CD4-positive, alpha-beta T cell (primary cell): ENCODE data around the gene CTTNBP2NL. TPM values are rescaled to one million over a fixed set of nuclear protein-coding genes. Genes with fewer than 3 reads are reported as not detected.
A peak's percentile ranks its signal among the peaks of the same experiment; 100 is the strongest.
"Not testable (repeated sequence)": the region's sequence is repeated elsewhere in the genome, so short reads cannot be mapped to it uniquely, and the experiment has no call there.

Experiments
- ATAC-seq: fragments of 200-7000 bp; cut with Tn5 transposase; one replicate; pipeline ENCODE4 v1.10.0; 2022; ENCODE audit warnings: mild to moderate bottlenecking; ENCODE audit not compliant: poor library complexity
- CTCF ChIA-PET: fragments of 350-600 bp; sonication (Branson Sonifier 250); formaldehyde crosslinking; loops from one replicate; lab custom pipeline; 2021; ENCODE audit warnings: antibody characterized with exemption, inconsistent platforms; lab: Charles Lee
- POLR2A ChIA-PET: fragments of 350-600 bp; sonication (Branson Sonifier 250); formaldehyde crosslinking; loops from one replicate; lab custom pipeline; 2021; ENCODE audit warnings: antibody characterized with exemption, inconsistent platforms; lab: Charles Lee
- DNase-seq, 14 experiments: peaks; one replicate each; pipeline ENCODE4 v3.0.0-alpha.2; 2013 to 2020; ENCODE audit warnings: mixed read lengths in 2 of 14
- H3K27ac ChIP-seq, 2 donors: one replicate each; pipeline versions ENCODE4 v1.5.1 to v1.7.0; 2013; ENCODE audit warnings: low read length in 2 of 2, low read depth in 1 of 2, mild to moderate bottlenecking in 1 of 2
- H3K27me3 ChIP-seq, 2 experiments: 1 replicate in 1 of 2; 2 replicates in 1 of 2; pipeline versions ENCODE4 v1.6.1 to v1.7.0; 2013; ENCODE audit warnings: low read length in 2 of 2, control low read depth in 1 of 2, mild to moderate bottlenecking in 1 of 2, moderate library complexity in 1 of 2; ENCODE audit not compliant: insufficient read depth in 2 of 2, control insufficient read depth in 1 of 2
- H3K36me3 ChIP-seq: one replicate; pipeline ENCODE4 v1.6.1; 2013; ENCODE audit warnings: low read length, control low read depth; ENCODE audit not compliant: insufficient read depth
- H3K4me1 ChIP-seq: one replicate; pipeline ENCODE4 v1.6.1; 2013; ENCODE audit warnings: low read length, control low read depth; ENCODE audit not compliant: insufficient read depth
- H3K4me3 ChIP-seq: one replicate; pipeline ENCODE4 v1.5.1; 2013; ENCODE audit warnings: mild to moderate bottlenecking, low read length, moderate library complexity
- H3K9me3 ChIP-seq, 2 experiments: 1 replicate in 1 of 2; 2 replicates in 1 of 2; pipeline versions ENCODE4 v1.6.1 to v1.7.0; 2013; ENCODE audit warnings: low read length in 2 of 2, mild to moderate bottlenecking in 2 of 2, control low read depth in 1 of 2, moderate library complexity in 1 of 2; ENCODE audit not compliant: control insufficient read depth in 1 of 2, insufficient read depth in 1 of 2
- H3K27ac Mint-ChIP-seq: one replicate; pipeline ENCODE4 v1.8.0; 2020; ENCODE audit warnings: mixed read lengths
- H3K27me3 Mint-ChIP-seq: one replicate; pipeline ENCODE4 v1.8.0; 2021; ENCODE audit warnings: mixed read lengths
- H3K36me3 Mint-ChIP-seq: one replicate; pipeline ENCODE4 v1.8.0; 2021; ENCODE audit warnings: low read depth, mixed read lengths
- H3K4me1 Mint-ChIP-seq: one replicate; pipeline ENCODE4 v1.8.0; 2021; ENCODE audit warnings: low read depth, mixed read lengths
- H3K4me3 Mint-ChIP-seq: one replicate; pipeline ENCODE4 v1.8.0; 2020; ENCODE audit warnings: mild to moderate bottlenecking, mixed read lengths
- H3K9me3 Mint-ChIP-seq: one replicate; pipeline ENCODE4 v1.8.0; 2020; ENCODE audit warnings: mixed read lengths
- CTCF ChIP-seq: fragments of 200-600 bp; IDR thresholded peaks from one replicate; pipeline ENCODE4 v1.8.0; 2022; ENCODE audit warnings: antibody characterized with exemption, mild to moderate bottlenecking
- intact Hi-C, 2 experiments: fragments of 100-400 bp; cut with DNase I in 1 of 2; cut with micrococcal nuclease in 1 of 2; formaldehyde crosslinking; loops; one replicate each; pipeline versions ENCODE4 v1.15.1 to v1.9.0; 2023 to 2025; cut with DNase I, micrococcal nuclease
- total RNA-seq, 174 experiments: library from RNA in 2 of 174; stranded (reverse) in 2 of 174; gene quantifications; one replicate each; pipeline ENCODE4 v1.2.3 and lab custom pipeline; 2021 to 2026

The CTTNBP2NL gene
- total RNA-seq, 2 experiments from 2014 or later, result 0.14 to 0.25 TPM

- Histone ChIP-seq H3K9me3 (no peaks in the 10 kb centered on the region), H3K4me1 (peaks cover 17% of the 10 kb centered on the region), H3K36me3 (no peaks in the 10 kb centered on the region), H3K27ac (no peak overlapping the region), H3K4me3 (peak overlapping the region; percentile 99), H3K27me3 (peaks cover 6 to 10% of the 10 kb centered on the region in 2 experiments)
- CTCF ChIA-PET, result interaction anchor here (1.8 kb wide), 1 partner anchor 69 kb away, joined by 4 read pairs; no protein-coding TSS in a partner anchor
- intact Hi-C loops, result loop anchor here in 1 of 2 experiments (5.0 to 10.0 kb wide), 4 partner anchors 408 to 995 kb away; partner anchors contain the start of genes LRIG2, MAGI3 and SLC16A1
- DNase-seq, result peak in 2 of 14 experiments; percentile 4 to 15
- Mint-ChIP-seq H3K4me1 (peaks cover 19% of the 10 kb centered on the region), H3K27ac (no peak overlapping the region), H3K36me3 (no peaks in the 10 kb centered on the region), H3K9me3 (no peaks in the 10 kb centered on the region), H3K27me3 (peaks cover 12% of the 10 kb centered on the region), H3K4me3 (peak overlapping the region; percentile 97)
- ATAC-seq, result no peak
- TF ChIP-seq CTCF, result no peak
- POLR2A ChIA-PET, result no interaction called here
Observed at GRCh38 chr1:112396653-112397471, 848 bp downstream of the CTTNBP2NL start.

- Mint-ChIP-seq H3K4me1 (peaks cover 19% of the 10 kb centered on the region), H3K36me3 (no peaks in the 10 kb centered on the region), H3K9me3 (no peaks in the 10 kb centered on the region), H3K27me3 (peaks cover 5% of the 10 kb centered on the region), H3K4me3 (peak overlapping the region; percentile 97), H3K27ac (no peak overlapping the region)
- CTCF ChIA-PET, result interaction anchor here (1.8 kb wide), 1 partner anchor 68 kb away, joined by 4 read pairs; no protein-coding TSS in a partner anchor
- intact Hi-C loops, result loop anchor here in 1 of 2 experiments (5.0 to 10.0 kb wide), 4 partner anchors 407 to 994 kb away; partner anchors contain the start of genes LRIG2, MAGI3 and SLC16A1
- peaks cover 5 to 6% of the 10 kb centered on the region in 2 experiments for H3K27me3 ChIP-seq
- TF ChIP-seq CTCF, result no peak
- no peaks in the 10 kb centered on the region for H3K9me3 ChIP-seq
- POLR2A ChIA-PET, result no interaction called here
- H3K4me3 ChIP-seq, result no peak overlapping the region
- H3K36me3 ChIP-seq, result no peaks in the 10 kb centered on the region
- ATAC-seq (no peak), DNase-seq (no peak)
- H3K4me1 ChIP-seq, result peaks cover 17% of the 10 kb centered on the region
- no peak overlapping the region for H3K27ac ChIP-seq
Observed at GRCh38 chr1:112397841-112398240, 1.8 kb downstream of the CTTNBP2NL start.

GRCh38 chr1:112399456-112399855 is 3.4 kb downstream of the CTTNBP2NL start:
- CTCF ChIA-PET, result no interaction called here
- ATAC-seq, result no peak

GRCh38 chr1:112400706-112401105 is 4.7 kb downstream of the CTTNBP2NL start:
- H3K4me3 Mint-ChIP-seq, H3K27me3 Mint-ChIP-seq, H3K27ac Mint-ChIP-seq, H3K27me3 ChIP-seq, H3K36me3 Mint-ChIP-seq, intact Hi-C loops, DNase-seq, H3K9me3 ChIP-seq, ATAC-seq, H3K4me3 ChIP-seq, H3K9me3 Mint-ChIP-seq, H3K27ac ChIP-seq, POLR2A ChIA-PET, H3K36me3 ChIP-seq: not testable (repeated sequence)
- CTCF ChIA-PET, result interaction anchor here (0.7 kb wide), 1 partner anchor 10 kb away, joined by 3 read pairs; no protein-coding TSS in a partner anchor
- peaks cover 12% of the 10 kb centered on the region for H3K4me1 Mint-ChIP-seq
- H3K4me1 ChIP-seq, result peaks cover 12% of the 10 kb centered on the region

More at GRCh38 chr1:112399456-112399855, 3.4 kb downstream of the CTTNBP2NL start:
- H3K36me3 ChIP-seq, result no peaks in the 10 kb centered on the region
- peaks cover 0 to 6% of the 10 kb centered on the region in 2 experiments for H3K27me3 ChIP-seq
- no peak overlapping the region for H3K27ac ChIP-seq
- DNase-seq, result peak in 2 of 14 experiments; percentile 33
- H3K27me3 Mint-ChIP-seq, result no peaks in the 10 kb centered on the region
- peak overlapping the region; percentile 8 for H3K4me3 Mint-ChIP-seq
- H3K9me3 ChIP-seq, result no peaks in the 10 kb centered on the region
- TF ChIP-seq CTCF, result no peak
- intact Hi-C loops, result loop anchor here in 1 of 2 experiments (5.0 to 10.0 kb wide), 4 partner anchors 405 to 993 kb away; partner anchors contain the start of genes LRIG2, MAGI3 and SLC16A1
- peaks cover 17% of the 10 kb centered on the region for H3K4me1 ChIP-seq
- peaks cover 19% of the 10 kb centered on the region for H3K4me1 Mint-ChIP-seq
- no peak overlapping the region for H3K27ac Mint-ChIP-seq
- POLR2A ChIA-PET, result no interaction called here
- no peaks in the 10 kb centered on the region for H3K36me3 Mint-ChIP-seq
- no peak overlapping the region for H3K4me3 ChIP-seq
- H3K9me3 Mint-ChIP-seq, result no peaks in the 10 kb centered on the region
